WI38 (cell line): ENCODE data around the gene FHL5.

Experiments
- H3K4me3 ChIP-seq: 2 replicates; pipeline ENCODE4 v1.5.1; 2011; ENCODE audit warnings: low read depth, mild to moderate bottlenecking, control low read depth, low read length
- CTCF ChIP-seq: IDR thresholded peaks from 2 replicates; pipeline ENCODE4 v1.5.1; 2012; ENCODE audit warnings: low read depth, mild to moderate bottlenecking, control low read depth, low read length

The FHL5 gene

GRCh38 chr6:96610019-96610418, 47.1 kb downstream of the FHL5 start:
- TF ChIP-seq CTCF: no peak
- no peak overlapping the region for H3K4me3 ChIP-seq

- no peak for TF ChIP-seq CTCF
- H3K4me3 ChIP-seq: no peak overlapping the region
Measured at GRCh38 chr6:96611342-96611991, 48.5 kb downstream of the FHL5 start.

- H3K4me3 ChIP-seq: no peak overlapping the region
- no peak for TF ChIP-seq CTCF
Measured at GRCh38 chr6:96613291-96613999, 50.5 kb downstream of the FHL5 start.

- H3K4me3 ChIP-seq: no peak overlapping the region
- TF ChIP-seq CTCF: no peak
Measured at GRCh38 chr6:96620851-96621250, 57.9 kb downstream of the FHL5 start.

- no peak for TF ChIP-seq CTCF
- no peak overlapping the region for H3K4me3 ChIP-seq
Measured at GRCh38 chr6:96621983-96622382, 59.1 kb downstream of the FHL5 start.

GRCh38 chr6:96624957-96625356, 62.0 kb downstream of the FHL5 start:
- no peak for TF ChIP-seq CTCF
- H3K4me3 ChIP-seq: no peak overlapping the region

GRCh38 chr6:96626759-96627364, 63.9 kb downstream of the FHL5 start:
- no peak for TF ChIP-seq CTCF
- no peak overlapping the region for H3K4me3 ChIP-seq
